Measurements from ENCODE around the gene MAGEA4. TPM values are rescaled to one million over a fixed set of nuclear protein-coding genes. Genes with fewer than 3 reads are reported as not detected.
"Not testable (repeated sequence)": the region's sequence is repeated elsewhere in the genome, so short reads cannot be mapped to it uniquely, and the experiment has no call there.

Gene MAGEA4
- total RNA-seq, 1 donor from 2014 or later: not detected

DNA sequence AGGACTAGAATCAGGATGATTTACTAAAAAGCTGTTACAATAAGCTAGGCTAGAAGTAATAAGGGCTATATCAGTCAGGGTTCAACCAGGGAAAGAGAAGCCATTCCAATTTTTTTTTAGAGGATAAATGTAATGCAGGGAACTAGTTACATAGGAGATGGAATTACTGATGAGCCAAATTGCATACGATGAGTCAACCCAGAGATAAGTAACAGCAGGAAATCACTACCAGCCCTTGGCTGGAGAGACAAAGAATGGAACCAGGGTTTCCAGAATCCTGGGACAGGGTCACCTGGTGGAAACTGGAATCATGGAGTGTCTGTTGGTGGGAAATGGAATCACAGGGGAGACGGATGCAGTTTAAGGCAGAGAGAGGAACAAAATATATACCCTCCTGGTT is 13.1 kb upstream of the MAGEA4 start:
- Histone ChIP-seq H3K4me3 (no peak overlapping the region), H3K27me3 (no peaks in the 10 kb centered on the region), H3K36me3 (no peaks in the 10 kb centered on the region), H3K9me3 (no peaks in the 10 kb centered on the region), H3K27ac (no peak overlapping the region), H3K4me1 (no peaks in the 10 kb centered on the region)
- no peak for DNase-seq (ENCODE audit: extremely low spot score in 2 of 2)
- TF ChIP-seq, protein P1, sequence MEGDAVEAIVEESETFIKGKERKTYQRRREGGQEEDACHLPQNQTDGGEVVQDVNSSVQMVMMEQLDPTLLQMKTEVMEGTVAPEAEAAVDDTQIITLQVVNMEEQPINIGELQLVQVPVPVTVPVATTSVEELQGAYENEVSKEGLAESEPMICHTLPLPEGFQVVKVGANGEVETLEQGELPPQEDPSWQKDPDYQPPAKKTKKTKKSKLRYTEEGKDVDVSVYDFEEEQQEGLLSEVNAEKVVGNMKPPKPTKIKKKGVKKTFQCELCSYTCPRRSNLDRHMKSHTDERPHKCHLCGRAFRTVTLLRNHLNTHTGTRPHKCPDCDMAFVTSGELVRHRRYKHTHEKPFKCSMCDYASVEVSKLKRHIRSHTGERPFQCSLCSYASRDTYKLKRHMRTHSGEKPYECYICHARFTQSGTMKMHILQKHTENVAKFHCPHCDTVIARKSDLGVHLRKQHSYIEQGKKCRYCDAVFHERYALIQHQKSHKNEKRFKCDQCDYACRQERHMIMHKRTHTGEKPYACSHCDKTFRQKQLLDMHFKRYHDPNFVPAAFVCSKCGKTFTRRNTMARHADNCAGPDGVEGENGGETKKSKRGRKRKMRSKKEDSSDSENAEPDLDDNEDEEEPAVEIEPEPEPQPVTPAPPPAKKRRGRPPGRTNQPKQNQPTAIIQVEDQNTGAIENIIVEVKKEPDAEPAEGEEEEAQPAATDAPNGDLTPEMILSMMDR (IDR thresholded peaks at IDR 0.05): no peak
- no peak for TF ChIP-seq POLR2A (IDR thresholded peaks at IDR 0.05)
- no peak for TF ChIP-seq POLR2AphosphoS5 (IDR thresholded peaks at IDR 0.05; ENCODE audit: insufficient read depth in 1 of 2, low read depth in 1 of 2)
- intact Hi-C loops (cut with DNase I): no loop called here

DNA sequence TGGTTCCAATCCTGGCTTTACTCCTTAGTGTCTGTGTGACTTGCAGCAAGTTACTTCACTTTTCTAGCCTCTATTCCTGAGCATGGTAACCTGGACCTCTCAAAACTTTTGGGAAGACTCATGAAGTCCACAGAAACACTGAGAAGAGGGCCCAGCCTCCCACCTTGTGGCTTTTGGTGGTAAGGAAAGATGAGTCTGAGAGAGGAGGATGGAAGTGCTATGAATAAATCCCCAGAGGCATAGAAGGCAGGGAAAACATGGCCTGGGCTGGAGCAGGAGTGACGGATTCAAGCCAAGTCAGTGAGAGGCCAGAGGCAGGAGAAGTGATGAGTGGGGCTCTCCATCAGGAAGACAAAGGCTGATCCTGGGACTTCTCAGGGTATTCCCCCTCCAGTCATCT is 10.9 kb upstream of the MAGEA4 start:
- no peak for TF ChIP-seq POLR2A (IDR thresholded peaks at IDR 0.05)
- TF ChIP-seq POLR2AphosphoS5 (IDR thresholded peaks at IDR 0.05; ENCODE audit: insufficient read depth in 1 of 2, low read depth in 1 of 2): no peak
- TF ChIP-seq, protein P1 (IDR thresholded peaks at IDR 0.05): no peak
- Histone ChIP-seq H3K36me3 (no peaks in the 10 kb centered on the region), H3K4me1 (no peaks in the 10 kb centered on the region), H3K27me3 (no peaks in the 10 kb centered on the region), H3K9me3 (no peaks in the 10 kb centered on the region), H3K4me3 (no peak overlapping the region), H3K27ac (no peak overlapping the region)
- DNase-seq (ENCODE audit: extremely low spot score in 2 of 2): no peak
- intact Hi-C loops (cut with DNase I): no loop called here

- H3K27ac ChIP-seq: no peak overlapping the region
- no peaks in the 10 kb centered on the region for H3K4me1 ChIP-seq
- no peak for DNase-seq (ENCODE audit: extremely low spot score in 2 of 2)
- peak in 1 of 2 donors; percentile 69 for TF ChIP-seq POLR2AphosphoS5 (IDR thresholded peaks at IDR 0.05; ENCODE audit: insufficient read depth in 1 of 2, low read depth in 1 of 2)
- TF ChIP-seq, protein P1 (IDR thresholded peaks at IDR 0.05): no peak
- no peaks in the 10 kb centered on the region for H3K27me3 ChIP-seq
- H3K36me3 ChIP-seq: no peaks in the 10 kb centered on the region
- H3K4me3 ChIP-seq: no peak overlapping the region
- intact Hi-C loops (cut with DNase I): no loop called here
- no peaks in the 10 kb centered on the region for H3K9me3 ChIP-seq
Observed at GRCh38 chrX:151902813-151903591, 9.7 kb upstream of the MAGEA4 start.

- Histone ChIP-seq H3K27ac (no peak overlapping the region), H3K9me3 (no peaks in the 10 kb centered on the region), H3K27me3 (no peaks in the 10 kb centered on the region), H3K4me3 (no peak overlapping the region), H3K36me3 (no peaks in the 10 kb centered on the region), H3K4me1 (no peaks in the 10 kb centered on the region)
- intact Hi-C loops (cut with DNase I): no loop called here
- DNase-seq (ENCODE audit: extremely low spot score in 2 of 2): no peak
- TF ChIP-seq, protein P1 (IDR thresholded peaks at IDR 0.05): no peak
- no peak for TF ChIP-seq POLR2A (IDR thresholded peaks at IDR 0.05)
- no peak for TF ChIP-seq POLR2AphosphoS5 (IDR thresholded peaks at IDR 0.05; ENCODE audit: insufficient read depth in 1 of 2, low read depth in 1 of 2)
Observed at GRCh38 chrX:151904989-151905388, 7.7 kb upstream of the MAGEA4 start.

DNA sequence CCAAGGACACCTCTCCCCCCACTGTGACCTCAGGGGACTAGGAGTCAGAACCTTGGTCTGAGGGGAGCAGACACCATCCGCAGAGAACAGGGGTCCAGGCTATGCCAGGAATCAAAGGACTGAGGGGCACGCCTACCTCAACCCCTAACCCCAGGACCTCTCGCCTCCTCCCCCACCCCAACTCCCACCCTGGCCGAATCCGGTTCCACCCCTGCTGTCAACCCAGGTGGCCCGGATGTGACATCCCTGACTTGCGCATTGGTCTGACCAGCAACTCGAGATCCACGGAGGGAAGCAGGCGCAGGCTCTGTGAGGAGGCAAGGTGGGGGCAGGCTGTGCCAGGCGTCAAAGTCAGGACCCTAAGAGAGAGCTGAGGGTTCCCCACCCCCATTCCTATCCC is 468 bp upstream of the MAGEA4 start:
- no peaks in the 10 kb centered on the region for H3K9me3 ChIP-seq
- no peak overlapping the region for H3K4me3 ChIP-seq
- H3K27me3 ChIP-seq: no peaks in the 10 kb centered on the region
- TF ChIP-seq, protein P1 (IDR thresholded peaks at IDR 0.05): no peak
- no peak for TF ChIP-seq POLR2AphosphoS5 (IDR thresholded peaks at IDR 0.05; ENCODE audit: insufficient read depth in 1 of 2, low read depth in 1 of 2)
- no peak for TF ChIP-seq POLR2A (IDR thresholded peaks at IDR 0.05)
- H3K4me1 ChIP-seq: no peaks in the 10 kb centered on the region
- H3K36me3 ChIP-seq: no peaks in the 10 kb centered on the region
- H3K27ac ChIP-seq: no peak overlapping the region
- DNase-seq (ENCODE audit: extremely low spot score in 2 of 2): peak in 1 of 2 donors; percentile 94
- intact Hi-C loops (cut with DNase I): no loop called here

DNA sequence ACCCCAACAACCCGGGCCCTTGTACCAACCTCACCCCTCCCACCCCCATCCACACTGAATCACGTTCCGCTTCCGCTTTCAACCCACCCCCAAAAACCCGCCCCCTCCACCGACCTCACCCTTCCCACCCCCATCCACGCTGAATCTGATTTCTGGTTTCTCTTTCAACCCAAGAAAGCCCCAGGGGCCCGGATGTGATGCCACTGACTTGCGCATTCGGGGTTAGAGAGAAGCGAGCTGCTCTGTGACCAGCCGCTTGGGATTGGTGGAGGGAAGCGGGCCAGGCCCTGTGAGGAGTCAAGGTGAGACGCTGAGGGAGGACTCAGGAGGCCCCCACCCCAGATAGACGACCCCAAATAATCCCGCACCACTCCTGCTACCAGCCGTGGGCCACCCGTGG is 6.0 kb downstream of the MAGEA4 start:
- H3K9me3 ChIP-seq; H3K4me1 ChIP-seq; H3K27ac ChIP-seq; intact Hi-C loops (cut with DNase I); H3K4me3 ChIP-seq; DNase-seq (ENCODE audit: extremely low spot score in 2 of 2); H3K27me3 ChIP-seq; H3K36me3 ChIP-seq: not testable (repeated sequence)
